Measurements from ENCODE around the gene HELZ2. TPM values are rescaled to one million over a fixed set of nuclear protein-coding genes. Genes with fewer than 3 reads are reported as not detected.

Gene HELZ2
- total RNA-seq, 2 donors from 2014 or later = 37.1 to 46.1 TPM

- no peak overlapping the region for H3K4me3 ChIP-seq
- H3K27me3 ChIP-seq (replicated peaks; ENCODE audit: insufficient read depth) = no peaks in the 10 kb centered on the region
- DNase-seq (ENCODE audit: low spot score) = no peak
- H3K27ac ChIP-seq = no peak overlapping the region
- no peak for TF ChIP-seq POLR2A (IDR thresholded peaks at IDR 0.05)
- no peak for TF ChIP-seq POLR2AphosphoS5 (IDR thresholded peaks at IDR 0.05)
- TF ChIP-seq CTCF (IDR thresholded peaks at IDR 0.05) = no peak
- 74% methylated on average over 26 of the region's 27 CpGs for WGBS
- no peaks in the 10 kb centered on the region for H3K9me3 ChIP-seq
- no peaks in the 10 kb centered on the region for H3K36me3 ChIP-seq
- intact Hi-C loops (cut with DNase I) = no loop called here
- no peaks in the 10 kb centered on the region for H3K4me1 ChIP-seq (replicated peaks)
These were observed 29.6 kb downstream of the HELZ2 start for GRCh38 chr20:63544241-63544957.

- Histone ChIP-seq H3K4me1 (replicated peaks) (no peaks in the 10 kb centered on the region), H3K4me3 (no peak overlapping the region), H3K36me3 (no peaks in the 10 kb centered on the region), H3K27me3 (replicated peaks; ENCODE audit: insufficient read depth) (no peaks in the 10 kb centered on the region), H3K27ac (no peak overlapping the region), H3K9me3 (no peaks in the 10 kb centered on the region)
- 92% methylated on average over 6 of the region's 6 CpGs for WGBS
- DNase-seq (ENCODE audit: low spot score) = no peak
- no peak for TF ChIP-seq CTCF (IDR thresholded peaks at IDR 0.05)
- TF ChIP-seq POLR2A (IDR thresholded peaks at IDR 0.05) = no peak
- no peak for TF ChIP-seq POLR2AphosphoS5 (IDR thresholded peaks at IDR 0.05)
- intact Hi-C loops (cut with DNase I) = no loop called here
These were observed 30.3 kb downstream of the HELZ2 start for GRCh38 chr20:63543733-63544132.

- Histone ChIP-seq H3K4me3 (no peak overlapping the region), H3K27me3 (replicated peaks; ENCODE audit: insufficient read depth) (no peaks in the 10 kb centered on the region), H3K36me3 (no peaks in the 10 kb centered on the region), H3K9me3 (no peaks in the 10 kb centered on the region), H3K4me1 (replicated peaks) (no peaks in the 10 kb centered on the region), H3K27ac (no peak overlapping the region)
- TF ChIP-seq POLR2A (IDR thresholded peaks at IDR 0.05) = no peak
- TF ChIP-seq POLR2AphosphoS5 (IDR thresholded peaks at IDR 0.05) = no peak
- TF ChIP-seq CTCF (IDR thresholded peaks at IDR 0.05) = no peak
- WGBS = 89% methylated on average over 9 of the region's 10 CpGs
- no peak for DNase-seq (ENCODE audit: low spot score)
- intact Hi-C loops (cut with DNase I) = no loop called here
These were observed 30.9 kb downstream of the HELZ2 start for GRCh38 chr20:63543131-63543530.

- no peaks in the 10 kb centered on the region for H3K9me3 ChIP-seq
- WGBS = 79% methylated on average over 10 of the region's 10 CpGs
- H3K27ac ChIP-seq = peak overlapping the region in 1 of 2 donors; percentile 72
- TF ChIP-seq POLR2AphosphoS5 (IDR thresholded peaks at IDR 0.05) (no peak), POLR2A (IDR thresholded peaks at IDR 0.05) (no peak), CTCF (IDR thresholded peaks at IDR 0.05) (no peak)
- H3K4me1 ChIP-seq (replicated peaks) = no peaks in the 10 kb centered on the region
- intact Hi-C loops (cut with DNase I) = no loop called here
- no peaks in the 10 kb centered on the region for H3K36me3 ChIP-seq
- H3K4me3 ChIP-seq = no peak overlapping the region
- no peak for DNase-seq (ENCODE audit: low spot score)
- H3K27me3 ChIP-seq (replicated peaks; ENCODE audit: insufficient read depth) = no peaks in the 10 kb centered on the region
These were observed 31.3 kb downstream of the HELZ2 start for GRCh38 chr20:63542696-63543095.

- 89% methylated on average over 35 of the region's 36 CpGs for WGBS
- TF ChIP-seq POLR2A (IDR thresholded peaks at IDR 0.05) = no peak
- no peak for TF ChIP-seq POLR2AphosphoS5 (IDR thresholded peaks at IDR 0.05)
- peak in 1 of 4 experiments; percentile 14 for TF ChIP-seq CTCF (IDR thresholded peaks at IDR 0.05)
These were observed 31.9 kb downstream of the HELZ2 start for GRCh38 chr20:63542031-63542559.

More at GRCh38 chr20:63542031-63542559, 31.9 kb downstream of the HELZ2 start:
- H3K27ac ChIP-seq = peak overlapping the region in 1 of 2 donors; percentile 72
- H3K27me3 ChIP-seq (replicated peaks; ENCODE audit: insufficient read depth) = no peaks in the 10 kb centered on the region
- H3K9me3 ChIP-seq = no peaks in the 10 kb centered on the region
- H3K4me3 ChIP-seq = no peak overlapping the region
- no peaks in the 10 kb centered on the region for H3K4me1 ChIP-seq (replicated peaks)
- intact Hi-C loops (cut with DNase I) = no loop called here
- DNase-seq (ENCODE audit: low spot score) = no peak
- no peaks in the 10 kb centered on the region for H3K36me3 ChIP-seq
